ENCODE results near the gene PAXX. TPM values are rescaled to one million over a fixed set of nuclear protein-coding genes. Genes with fewer than 3 reads are reported as not detected.

Gene PAXX, protein sequence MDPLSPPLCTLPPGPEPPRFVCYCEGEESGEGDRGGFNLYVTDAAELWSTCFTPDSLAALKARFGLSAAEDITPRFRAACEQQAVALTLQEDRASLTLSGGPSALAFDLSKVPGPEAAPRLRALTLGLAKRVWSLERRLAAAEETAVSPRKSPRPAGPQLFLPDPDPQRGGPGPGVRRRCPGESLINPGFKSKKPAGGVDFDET
- total RNA-seq, result 18.8 and 26.0 TPM in 2 replicates

DNA sequence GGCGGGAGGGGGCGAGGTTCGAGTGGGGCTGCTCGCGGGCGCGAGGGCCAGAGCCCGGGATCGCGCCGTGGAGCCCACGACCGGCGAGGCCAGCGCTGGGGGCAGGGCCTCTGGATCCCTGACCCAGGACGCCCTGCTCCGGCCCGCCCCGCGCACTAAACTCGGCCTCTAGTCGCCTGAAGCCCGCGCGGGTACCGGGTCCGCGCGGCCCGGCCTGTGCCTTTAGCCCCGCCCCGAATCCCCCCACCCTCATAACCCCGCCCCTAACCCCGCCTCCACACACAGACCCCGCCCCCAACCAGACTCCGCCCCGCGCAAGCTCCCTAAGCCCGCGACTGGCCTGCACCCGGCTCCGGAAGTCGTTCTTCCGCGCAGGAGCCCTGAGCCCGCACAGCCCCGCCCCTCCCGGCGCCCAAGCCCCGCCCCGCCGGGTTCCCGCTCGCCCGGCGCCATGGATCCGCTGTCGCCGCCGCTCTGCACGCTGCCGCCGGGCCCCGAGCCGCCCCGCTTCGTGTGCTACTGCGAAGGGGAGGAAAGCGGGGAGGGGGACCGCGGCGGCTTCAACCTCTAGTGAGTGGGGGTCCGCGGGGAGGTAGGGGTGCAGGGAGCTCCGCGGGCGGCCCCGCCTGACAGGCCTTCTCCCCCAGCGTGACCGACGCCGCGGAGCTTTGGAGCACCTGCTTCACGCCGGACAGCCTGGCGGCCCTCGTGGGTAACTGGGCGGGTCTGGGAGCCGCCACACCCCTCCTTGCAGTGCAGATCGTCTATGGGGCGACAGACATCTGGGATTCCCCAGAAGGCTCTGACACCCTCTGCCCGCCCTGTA, at the start of gene PAXX:
TSS of gene PAXX (plus strand) at position 430 of the 826 bp plus-strand sequence. CDS start at position 452, 22 bp downstream.

DNA sequence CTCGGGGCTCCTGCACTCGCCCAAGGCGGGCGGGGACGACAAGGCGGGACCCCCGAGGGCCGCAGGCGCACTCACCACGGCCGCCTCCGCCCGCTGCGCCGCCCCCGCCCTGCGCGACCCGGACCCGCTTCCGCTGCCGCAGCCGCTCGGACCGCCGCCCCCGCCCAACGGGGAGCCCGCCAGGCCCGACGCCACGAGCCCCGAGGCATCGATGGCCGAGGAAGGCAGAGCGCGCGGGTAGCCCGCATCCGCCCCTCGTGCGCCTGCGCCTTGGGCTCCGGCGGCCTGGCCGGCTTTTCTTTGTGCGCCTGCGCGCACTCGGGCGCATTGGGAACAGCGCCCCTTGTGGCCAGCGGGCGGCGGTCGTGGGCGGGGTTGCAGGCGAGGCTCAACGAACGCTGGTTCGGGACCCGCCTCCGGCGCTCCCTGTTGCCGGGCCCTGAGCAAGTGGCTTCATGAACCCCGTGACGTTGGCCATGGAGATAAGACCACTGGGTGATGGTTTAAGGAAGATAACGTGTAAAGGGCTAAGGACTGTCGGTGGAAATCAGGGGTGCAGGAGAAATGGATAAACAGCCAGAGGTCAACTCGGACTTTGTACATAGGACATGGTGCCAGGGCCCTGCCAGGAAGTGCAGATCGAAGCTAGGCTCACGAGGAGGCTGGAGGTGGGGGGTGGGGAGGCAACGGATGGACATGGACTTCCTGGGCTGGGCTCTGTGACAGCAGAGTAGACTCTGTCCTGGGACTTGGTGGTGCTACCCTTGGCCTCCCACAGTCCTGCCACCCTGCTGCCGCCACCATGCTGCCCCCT, 47.5 kb upstream of the PAXX start, which contains the start of the genes C8G and FBXW5:
TSS of gene C8G (plus strand) at position 725 of the 814 bp plus-strand sequence. CDS start at position 803, 78 bp downstream.
TSS of gene FBXW5 (minus strand) at position 220 of the 814 bp plus-strand sequence. CDS start 655 bp downstream, outside the sequence.

DNA sequence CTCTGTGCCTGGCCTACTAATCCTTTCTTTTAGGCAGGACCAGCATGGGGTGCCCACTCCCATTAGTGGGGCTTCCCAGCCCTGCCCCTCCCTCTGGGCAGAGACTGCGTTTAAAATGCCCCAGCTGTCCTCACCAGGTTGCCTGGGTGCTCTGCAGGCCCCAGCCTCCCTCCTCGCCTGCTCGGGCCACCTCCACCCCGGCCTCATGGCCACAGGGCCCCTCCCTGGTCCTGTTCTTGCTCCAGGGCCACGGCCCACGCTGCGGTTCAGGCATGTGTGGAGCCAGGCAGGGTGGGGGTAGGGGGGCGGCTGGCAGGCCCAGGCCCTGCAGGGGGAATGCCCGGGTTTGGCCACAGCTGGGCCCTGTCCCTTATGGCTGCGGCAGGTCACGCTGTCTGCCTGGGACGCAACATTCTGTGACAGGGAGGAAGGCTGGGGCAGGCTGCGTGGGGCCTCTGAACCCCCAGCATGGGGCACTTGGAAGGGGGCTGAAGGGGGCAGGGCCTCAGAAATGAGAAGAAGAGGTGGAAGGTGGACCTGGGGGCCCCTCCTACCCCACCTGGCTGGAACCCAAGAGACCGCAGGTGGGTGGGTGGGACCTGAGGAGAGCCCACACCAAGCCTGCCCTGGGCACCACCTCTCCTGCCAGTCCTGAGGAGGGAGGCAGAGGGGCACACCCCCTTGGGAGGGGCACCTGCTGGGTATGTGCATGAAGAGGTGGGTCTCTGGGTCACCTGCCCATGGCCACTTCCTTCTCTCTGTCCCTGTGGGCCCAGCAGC, 40.5 kb upstream of the PAXX start, which contains the start of gene LCN12:
TSS of gene LCN12 (plus strand) at position 733 of the 780 bp plus-strand sequence. CDS start 55 bp downstream, outside the sequence.

DNA sequence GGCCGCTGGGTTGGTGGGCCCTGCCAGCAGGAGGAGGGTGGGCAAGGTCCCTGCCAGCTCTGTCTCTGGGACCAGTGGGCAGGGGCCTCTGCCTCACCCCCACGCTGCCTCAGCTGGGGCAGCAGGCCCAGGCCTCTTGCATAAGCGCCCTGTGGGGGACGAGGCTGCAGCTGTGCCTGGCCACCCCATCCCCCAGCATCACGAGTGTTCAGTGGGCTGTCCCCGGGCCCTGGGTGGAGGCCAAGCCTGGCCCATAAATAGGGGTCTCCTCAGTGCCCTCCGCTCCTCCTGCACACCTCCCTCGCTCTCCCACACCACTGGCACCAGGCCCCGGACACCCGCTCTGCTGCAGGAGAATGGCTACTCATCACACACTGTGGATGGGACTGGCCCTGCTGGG, 15.0 kb upstream of the PAXX start, which contains the start of gene PTGDS:
TSS of gene PTGDS (plus strand) at position 282 of the 400 bp plus-strand sequence. CDS start at position 357, 75 bp downstream.

DNA sequence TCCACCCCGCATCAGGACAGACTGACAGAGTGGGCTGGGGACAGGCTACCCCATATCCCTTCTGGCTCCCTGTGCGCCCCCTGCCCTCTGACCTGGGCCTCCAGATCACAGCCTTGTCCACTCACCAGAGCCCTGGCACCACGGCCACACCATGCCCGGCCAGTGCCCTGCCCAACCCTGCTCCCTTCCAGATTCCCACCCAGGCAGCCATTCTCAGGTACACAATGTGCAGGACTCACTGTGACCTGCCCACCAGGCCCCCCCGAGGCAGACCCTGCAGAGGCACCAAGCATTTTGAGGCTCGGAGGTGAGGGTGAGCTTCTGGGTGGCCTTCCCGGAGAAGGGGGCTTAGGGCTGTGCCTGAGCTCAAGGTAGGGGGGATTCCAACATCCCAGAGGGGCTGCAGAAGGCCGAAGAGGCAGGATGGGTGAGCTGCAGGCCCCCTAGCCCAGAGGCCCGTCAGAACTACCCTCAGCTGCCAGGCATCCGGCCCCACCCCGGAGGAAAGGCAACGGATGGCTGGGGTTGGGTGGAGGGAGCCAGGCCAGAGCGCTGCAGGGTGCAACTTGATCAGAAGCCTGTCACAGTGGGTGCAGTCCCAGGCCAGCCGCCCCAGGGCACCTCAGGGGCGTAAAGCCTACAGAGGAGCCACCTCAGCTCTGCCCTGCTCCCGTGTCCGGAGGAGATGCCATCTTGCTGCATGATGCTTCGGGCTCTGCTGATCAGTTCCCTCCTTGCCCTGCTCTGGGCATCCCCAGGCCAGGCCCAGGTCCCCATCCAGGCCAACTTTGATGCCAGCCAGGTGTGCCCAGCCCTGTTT, 9.8 kb upstream of the PAXX start, which contains the start of gene LCNL1:
TSS of gene LCNL1 (plus strand) at position 762 of the 820 bp plus-strand sequence. CDS start 594 bp downstream, outside the sequence.

DNA sequence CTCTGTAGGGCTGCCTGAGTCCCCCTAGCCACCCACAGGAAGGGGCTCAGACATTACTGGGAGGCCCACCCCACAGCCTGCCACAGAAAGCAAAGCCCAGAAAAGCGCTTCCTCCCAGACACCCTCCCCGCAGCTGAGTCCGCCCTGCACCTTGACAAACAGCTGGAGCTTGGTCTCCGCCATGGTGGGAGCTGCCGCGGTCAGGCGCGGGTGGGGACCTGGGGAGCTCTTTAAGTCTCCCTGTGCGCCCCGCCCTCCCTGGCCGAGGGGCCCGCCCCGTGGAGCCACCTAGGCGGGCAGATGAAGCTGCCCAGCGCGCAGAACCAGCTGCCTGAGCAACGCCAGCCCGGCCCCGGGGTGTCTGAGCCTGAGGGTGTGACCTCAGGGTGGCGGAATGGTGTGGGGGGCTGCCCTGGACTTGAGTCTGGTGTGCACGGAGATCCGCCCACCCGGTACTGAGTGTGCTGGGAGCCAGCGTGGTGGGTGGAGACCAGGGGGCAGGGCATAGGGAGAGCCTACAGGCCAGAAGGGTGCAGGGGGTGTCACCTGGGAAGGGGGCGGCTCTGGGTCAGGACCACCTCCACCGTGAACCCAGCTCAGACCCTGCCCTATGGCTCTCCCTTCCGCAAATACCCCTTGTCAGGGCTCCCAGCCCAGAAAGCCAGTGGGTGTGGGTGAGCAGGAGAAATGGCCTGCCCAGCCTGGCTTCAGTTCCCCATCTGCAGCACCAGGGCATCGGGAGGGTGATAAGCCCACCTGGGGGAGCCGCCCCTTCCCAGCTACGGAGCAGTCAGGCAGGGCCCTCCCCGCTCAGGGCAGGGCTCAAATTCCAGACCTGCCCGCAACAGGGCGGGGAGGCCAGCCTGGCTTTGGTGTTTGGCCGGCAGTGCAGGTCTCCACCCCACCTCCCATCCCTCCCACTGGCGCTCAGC, 4.4 kb downstream of the PAXX start, which contains the start of gene CLIC3:
TSS of gene CLIC3 (minus strand) at position 208 of the 932 bp plus-strand sequence. CDS start at position 183, 25 bp downstream.

DNA sequence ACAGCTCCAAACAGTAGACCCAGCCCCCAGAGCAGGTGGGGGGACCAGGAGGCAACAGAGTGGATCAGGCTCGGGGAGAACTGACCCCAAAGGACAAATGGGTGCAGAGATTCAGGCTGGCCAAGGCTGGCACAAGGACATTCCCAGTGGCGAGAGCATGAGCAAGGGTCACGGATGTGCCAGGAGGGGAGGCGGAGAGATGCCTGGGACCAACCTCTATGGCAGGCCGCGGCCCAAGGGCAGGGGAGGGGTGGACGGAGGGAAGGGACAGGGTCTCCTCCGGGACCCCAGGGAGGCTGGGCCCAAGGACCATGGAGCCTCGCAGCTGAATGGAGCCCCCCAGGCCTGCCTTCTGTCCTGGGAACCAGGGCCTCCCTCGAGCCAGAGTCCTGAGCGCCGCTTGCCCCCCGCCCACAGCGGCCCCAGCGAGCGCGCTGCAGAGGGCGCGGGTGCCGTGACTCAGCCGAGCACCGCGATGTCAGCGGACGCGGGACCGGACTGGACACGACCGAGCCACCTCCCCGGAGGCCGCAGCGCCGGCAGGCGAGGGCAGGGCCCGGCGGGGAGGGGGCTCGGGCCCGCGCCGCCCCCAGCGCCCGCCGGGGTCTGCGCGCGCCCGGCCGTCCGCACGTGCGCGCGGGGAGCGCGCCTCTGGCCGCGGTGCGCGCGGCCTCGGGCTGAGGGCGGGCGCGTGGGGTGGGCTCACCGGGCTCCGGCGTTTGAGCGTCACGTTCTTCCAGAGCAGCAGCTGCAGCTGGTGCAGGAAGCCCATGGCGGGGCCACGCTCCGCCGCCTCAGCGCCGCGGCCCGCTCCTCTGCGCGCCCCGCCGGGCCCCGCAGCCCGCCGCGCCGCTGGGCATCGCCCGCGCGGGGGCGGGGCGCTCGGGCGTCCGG, 35.4 kb downstream of the PAXX start, which contains the start of gene ABCA2:
TSS of gene ABCA2 (minus strand) at position 869 of the 894 bp plus-strand sequence. CDS start at position 772, 97 bp downstream.

DNA sequence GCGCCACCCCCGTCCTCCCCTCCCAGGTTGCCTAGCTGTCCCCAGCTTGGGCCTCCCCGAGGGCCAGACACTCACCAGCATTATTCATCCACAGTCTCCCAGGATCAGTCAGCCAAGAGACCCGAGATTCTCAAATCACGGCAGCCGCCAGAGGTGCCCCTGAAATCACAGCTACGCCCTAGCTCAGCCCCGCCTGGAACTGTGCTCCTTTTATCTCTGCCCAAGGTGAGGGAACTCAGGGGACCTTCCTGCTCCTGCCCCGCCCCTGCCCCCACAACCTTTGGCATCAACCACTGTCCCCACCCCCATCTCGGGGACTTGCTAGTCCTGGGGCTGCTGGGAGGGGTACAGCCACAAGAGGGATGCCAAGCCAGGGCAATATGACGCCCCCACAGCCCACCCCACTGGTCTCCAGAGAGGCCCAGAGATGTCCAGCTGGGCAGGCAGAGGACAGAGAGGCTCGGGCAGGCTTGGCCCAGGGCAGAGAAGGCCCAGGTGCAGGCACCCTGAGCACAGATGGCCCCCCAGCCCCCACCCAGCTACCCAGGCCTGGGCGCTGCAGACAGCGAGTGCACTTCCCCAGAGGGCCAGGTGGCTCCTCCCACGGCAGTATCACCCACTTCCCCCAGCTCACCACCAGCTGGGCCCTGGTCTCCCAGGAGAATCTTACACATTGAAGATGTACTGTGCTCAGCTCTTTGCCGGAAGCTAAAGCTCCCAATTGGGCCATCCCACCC, 39.9 kb downstream of the PAXX start, which contains the start of gene FUT7:
TSS of gene FUT7 (minus strand) at position 185 of the 737 bp plus-strand sequence. CDS start at position 88, 97 bp downstream.

Other genes starting within 250 kb of the PAXX start
- not detected in 2 replicates for gene LCN10, start 249.5 kb upstream of the PAXX start, total RNA-seq
- not detected in 2 replicates for gene LCN6, start 243.9 kb upstream of the PAXX start, total RNA-seq
- gene LCN8, start 234.2 kb upstream of the PAXX start, total RNA-seq, result not detected in 2 replicates
- gene LCN15, start 227.9 kb upstream of the PAXX start, total RNA-seq, result not detected in 2 replicates
- 105 and 109 TPM in 2 replicates for gene TMEM141, start 201.1 kb upstream of the PAXX start, total RNA-seq
- gene CCDC183, start 196.1 kb upstream of the PAXX start, total RNA-seq, result under 0.01 and 0.46 TPM in 2 replicates
- gene RABL6, start 184.5 kb upstream of the PAXX start, total RNA-seq, result 57.9 and 64.6 TPM in 2 replicates
- 0.61 and 0.65 TPM in 2 replicates for gene AJM1, start 149.9 kb upstream of the PAXX start, total RNA-seq
- gene PHPT1, start 143.0 kb upstream of the PAXX start, total RNA-seq, result 91.8 and 130 TPM in 2 replicates
- 0.32 and 1.5 TPM in 2 replicates for gene MAMDC4, start 140.1 kb upstream of the PAXX start, total RNA-seq
- gene EDF1, start 126.1 kb upstream of the PAXX start, total RNA-seq, result 352 and 430 TPM in 2 replicates
- 11.1 and 11.4 TPM in 2 replicates for gene TRAF2, start 105.9 kb upstream of the PAXX start, total RNA-seq
- 124 and 151 TPM in 2 replicates for gene FBXW5, start 47.7 kb upstream of the PAXX start, total RNA-seq
- gene C8G, start 47.2 kb upstream of the PAXX start, total RNA-seq, result not detected in 2 replicates
- gene LCN12, start 40.1 kb upstream of the PAXX start, total RNA-seq, result not detected in 2 replicates
- 0.65 TPM in 1 of 2 replicates, not detected in the other for gene PTGDS, start 14.9 kb upstream of the PAXX start, total RNA-seq
- gene LCNL1, start 9.4 kb upstream of the PAXX start, total RNA-seq, result not detected in 2 replicates
- gene CLIC3, start 4.1 kb downstream of the PAXX start, total RNA-seq, result 0.32 TPM in 1 of 2 replicates, not detected in the other
- gene ABCA2, start 35.8 kb downstream of the PAXX start, total RNA-seq, result 4.0 and 8.4 TPM in 2 replicates
- gene FUT7, start 39.7 kb downstream of the PAXX start, total RNA-seq, result not detected in 2 replicates
- 28.3 and 29.2 TPM in 2 replicates for gene NPDC1, start 53.8 kb downstream of the PAXX start, total RNA-seq
- gene ENTPD2, start 61.6 kb downstream of the PAXX start, total RNA-seq, result not detected in 2 replicates
- gene SAPCD2, start 78.1 kb downstream of the PAXX start, total RNA-seq, result 15.3 and 19.3 TPM in 2 replicates
- 6.2 and 15.8 TPM in 2 replicates for gene UAP1L1, start 85.1 kb downstream of the PAXX start, total RNA-seq
- gene MAN1B1, start 94.6 kb downstream of the PAXX start, total RNA-seq, result 57.0 and 64.3 TPM in 2 replicates
- 63.1 and 69.8 TPM in 2 replicates for gene DPP7, start 122.3 kb downstream of the PAXX start, total RNA-seq
- gene GRIN1, start 146.7 kb downstream of the PAXX start, total RNA-seq, result under 0.01 TPM in 2 replicates
- gene LRRC26, start 177.6 kb downstream of the PAXX start, total RNA-seq, result not detected in 2 replicates
- gene TMEM210, start 179.6 kb downstream of the PAXX start, total RNA-seq, result not detected in 2 replicates
- 22.7 and 24.6 TPM in 2 replicates for gene ANAPC2, start 196.1 kb downstream of the PAXX start, total RNA-seq
- 105 and 126 TPM in 2 replicates for gene SSNA1, start 196.3 kb downstream of the PAXX start, total RNA-seq
- 4.6 and 5.5 TPM in 2 replicates for gene TPRN, start 208.3 kb downstream of the PAXX start, total RNA-seq
- 30.9 and 34.1 TPM in 2 replicates for gene TMEM203, start 213.2 kb downstream of the PAXX start, total RNA-seq
- gene NDOR1, start 213.3 kb downstream of the PAXX start, total RNA-seq, result 3.6 TPM in 2 replicates
- gene RNF208, start 229.8 kb downstream of the PAXX start, total RNA-seq, result 0.32 TPM in 1 of 2 replicates, not detected in the other
- 0.32 TPM in 1 of 2 replicates, not detected in the other for gene CYSRT1, start 232.8 kb downstream of the PAXX start, total RNA-seq
- gene RNF224, start 235.1 kb downstream of the PAXX start, total RNA-seq, result not detected in 2 replicates
- gene SLC34A3, start 238.5 kb downstream of the PAXX start, total RNA-seq, result not detected in 2 replicates
- gene TUBB4B, start 248.9 kb downstream of the PAXX start, total RNA-seq, result 222 and 249 TPM in 2 replicates

All from epithelial cell of umbilical artery (primary cell).